WTC11 (cell line): ENCODE data around the gene NEURL1B.

ENCODE experiments used
- AR ChIP-seq: fragments of 250-450 bp; sonication (Bioruptor Pico); IDR thresholded peaks from 2 replicates; pipeline ENCODE4 v1.9.0; 2021; ENCODE audit warnings: mild to moderate bottlenecking
- CTCF ChIP-seq: fragments of 200-600 bp; IDR thresholded peaks from 2 replicates; pipeline ENCODE4 v1.8.0; 2022; ENCODE audit warnings: antibody characterized with exemption
- FOXJ3 ChIP-seq: sonication (generic); formaldehyde crosslinking; IDR thresholded peaks from 2 replicates; pipeline ENCODE4 v1.9.0; 2021; ENCODE audit warnings: missing genetic modification reagents, mild to moderate bottlenecking, borderline replicate concordance
- PREB ChIP-seq: sonication (generic); formaldehyde crosslinking; IDR thresholded peaks from 2 replicates; pipeline ENCODE4 v1.8.1; 2022; ENCODE audit warnings: mild to moderate bottlenecking, missing genetic modification reagents, moderate library complexity, borderline replicate concordance
- SP1 ChIP-seq: sonication (generic); formaldehyde crosslinking; conservative IDR thresholded peaks from 2 replicates; pipeline ENCODE4 v1.8.1; 2022; ENCODE audit warnings: missing genetic modification reagents
- TCF7 ChIP-seq: sonication (generic); formaldehyde crosslinking; IDR thresholded peaks from 2 replicates; pipeline ENCODE4 v1.8.0; 2022; ENCODE audit warnings: mild to moderate bottlenecking, low read depth, missing genetic modification reagents, moderate library complexity
- ZNF121 ChIP-seq: sonication (generic); formaldehyde crosslinking; IDR thresholded peaks from 2 replicates; pipeline ENCODE4 v1.8.0; 2023; ENCODE audit warnings: missing genetic modification reagents
- ZNF138 ChIP-seq: sonication (generic); formaldehyde crosslinking; conservative IDR thresholded peaks from 2 replicates; pipeline ENCODE4 v1.8.1; 2022; ENCODE audit warnings: mild to moderate bottlenecking, moderate library complexity, missing genetic modification reagents
- TF ChIP-seq, protein P1 (sequence below): sonication (generic); formaldehyde crosslinking; IDR thresholded peaks from 2 replicates; pipeline ENCODE4 v1.8.1; 2023; ENCODE audit warnings: mild to moderate bottlenecking, missing genetic modification reagents, moderate library complexity

DNA sequence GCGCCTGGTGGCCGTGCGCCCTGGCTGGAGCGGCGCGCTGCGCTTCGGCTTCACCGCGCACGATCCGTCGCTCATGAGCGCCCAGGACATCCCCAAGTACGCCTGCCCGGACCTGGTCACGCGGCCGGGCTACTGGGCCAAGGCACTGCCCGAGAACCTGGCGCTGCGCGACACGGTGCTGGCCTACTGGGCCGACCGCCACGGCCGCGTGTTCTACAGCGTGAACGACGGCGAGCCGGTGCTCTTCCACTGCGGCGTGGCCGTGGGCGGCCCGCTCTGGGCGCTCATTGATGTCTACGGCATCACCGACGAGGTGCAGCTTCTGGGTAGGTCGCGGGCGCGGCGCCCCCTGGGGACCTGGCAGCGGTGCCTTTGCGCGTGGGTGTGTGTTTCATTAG lies 28.9 kb downstream of the NEURL1B start:
- no peak for TF ChIP-seq AR (CRISPR knock-in tag)
- TF ChIP-seq CTCF = no peak
- TF ChIP-seq FOXJ3 (CRISPR knock-in tag) = no peak
- TF ChIP-seq TCF7 (CRISPR knock-in tag) = no peak
- no peak for TF ChIP-seq SP1 (CRISPR knock-in tag)
- TF ChIP-seq ZNF121 (CRISPR knock-in tag) = no peak
- no peak for TF ChIP-seq ZNF138 (CRISPR knock-in tag)
- TF ChIP-seq, protein P1, sequence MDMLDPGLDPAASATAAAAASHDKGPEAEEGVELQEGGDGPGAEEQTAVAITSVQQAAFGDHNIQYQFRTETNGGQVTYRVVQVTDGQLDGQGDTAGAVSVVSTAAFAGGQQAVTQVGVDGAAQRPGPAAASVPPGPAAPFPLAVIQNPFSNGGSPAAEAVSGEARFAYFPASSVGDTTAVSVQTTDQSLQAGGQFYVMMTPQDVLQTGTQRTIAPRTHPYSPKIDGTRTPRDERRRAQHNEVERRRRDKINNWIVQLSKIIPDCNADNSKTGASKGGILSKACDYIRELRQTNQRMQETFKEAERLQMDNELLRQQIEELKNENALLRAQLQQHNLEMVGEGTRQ (CRISPR knock-in tag) = no peak
- TF ChIP-seq PREB (CRISPR knock-in tag) = no peak
